ENCODE results near the gene CCDC30.

- TF ChIP-seq CTCF (conservative IDR thresholded peaks at IDR 0.05; ENCODE audit: low read length) (no peak), EZH2phosphoT487 (IDR thresholded peaks at IDR 0.05; ENCODE audit: borderline replicate concordance) (no peak)
These were observed 17.8 kb downstream of the CCDC30 start for GRCh38 chr1:42480921-42481320.
